HG02884 (cell line): Measurements from ENCODE around the gene CEL.

Source experiments
- ATAC-seq: cut with Tn5 transposase; IDR thresholded peaks from one replicate; pipeline ENCODE4 v1.9.1; 2021; ENCODE audit warnings: mild to moderate bottlenecking, moderate library complexity; ENCODE audit not compliant: unreplicated experiment

Gene CEL

GRCh38 chr9:133101356-133102189, 39.8 kb downstream of the CEL start:
- ATAC-seq, result no peak

GRCh38 chr9:133102190-133103021, 40.6 kb downstream of the CEL start:
- no peak for ATAC-seq

GRCh38 chr9:133103183-133103986, 41.6 kb downstream of the CEL start:
- ATAC-seq, result no peak

GRCh38 chr9:133103987-133104505, 42.3 kb downstream of the CEL start:
- no peak for ATAC-seq

- ATAC-seq, result no peak
Observed at GRCh38 chr9:133104718-133105460, 43.1 kb downstream of the CEL start.

GRCh38 chr9:133105461-133105770, 43.6 kb downstream of the CEL start:
- no peak for ATAC-seq

- no peak for ATAC-seq
Observed at GRCh38 chr9:133106511-133107244, 44.9 kb downstream of the CEL start.

GRCh38 chr9:133107245-133107722, 45.5 kb downstream of the CEL start:
- no peak for ATAC-seq

- no peak for ATAC-seq
Observed at GRCh38 chr9:133107961-133108793, 46.4 kb downstream of the CEL start.

GRCh38 chr9:133108794-133109641, 47.2 kb downstream of the CEL start:
- ATAC-seq, result no peak

- no peak for ATAC-seq
Observed at GRCh38 chr9:133109931-133110650, 48.3 kb downstream of the CEL start.

- ATAC-seq, result no peak
Observed at GRCh38 chr9:133111808-133112662, 50.3 kb downstream of the CEL start.

- ATAC-seq, result no peak
Observed at GRCh38 chr9:133112663-133113026, 50.9 kb downstream of the CEL start.

GRCh38 chr9:133113163-133113948, 51.6 kb downstream of the CEL start:
- no peak for ATAC-seq
